CD4-positive, CD25-positive, alpha-beta regulatory T cell (primary cell): ENCODE results near the gene IKZF1. TPM values are rescaled to one million over a fixed set of nuclear protein-coding genes. Genes with fewer than 3 reads are reported as not detected.

Experiments
- ATAC-seq, 2 donors: fragments of 150-1000 bp; cut with Tn5 transposase; one replicate each; pipeline ENCODE4 v1.10.0; 2021; ENCODE audit warnings: low read depth in 2 of 2, moderate number of reproducible peaks in 2 of 2, moderate library complexity in 1 of 2
- DNase-seq, 3 donors: peaks; one replicate each; pipeline versions ENCODE4 v3.0.0 to v3.0.0-alpha.2; 2012 to 2022; ENCODE audit warnings: mixed read lengths in 1 of 3
- H3K27ac ChIP-seq: one replicate; pipeline ENCODE4 v1.7.0; 2013; ENCODE audit warnings: mild to moderate bottlenecking, low read length; ENCODE audit not compliant: insufficient read depth, poor library complexity, severe bottlenecking
- H3K27me3 ChIP-seq: one replicate; pipeline ENCODE4 v1.7.0; 2013; ENCODE audit warnings: low read length; ENCODE audit not compliant: control insufficient read depth, insufficient read depth
- H3K36me3 ChIP-seq: one replicate; pipeline ENCODE4 v1.7.0; 2013; ENCODE audit warnings: mild to moderate bottlenecking, low read length, moderate library complexity; ENCODE audit not compliant: control insufficient read depth, insufficient read depth
- H3K4me1 ChIP-seq: 2 replicates; pipeline ENCODE4 v1.7.0; 2013; ENCODE audit warnings: mild to moderate bottlenecking, low read length; ENCODE audit not compliant: insufficient read depth, control insufficient read depth, poor library complexity, severe bottlenecking
- H3K4me3 ChIP-seq: one replicate; pipeline ENCODE4 v1.7.0; 2013; ENCODE audit warnings: low read depth, mild to moderate bottlenecking, low read length, moderate library complexity
- H3K9me3 ChIP-seq, 2 experiments: 1 replicate in 1 of 2; 2 replicates in 1 of 2; pipeline ENCODE4 v1.7.0; 2013; ENCODE audit warnings: low read length in 2 of 2, mild to moderate bottlenecking in 1 of 2, moderate library complexity in 1 of 2; ENCODE audit not compliant: control insufficient read depth in 2 of 2
- H3K27ac Mint-ChIP-seq, 3 donors: one replicate each; pipeline ENCODE4 v1.8.0; 2020 to 2022; ENCODE audit warnings: mild to moderate bottlenecking in 3 of 3, mixed read lengths in 3 of 3, moderate library complexity in 2 of 3
- H3K27me3 Mint-ChIP-seq: one replicate; pipeline ENCODE4 v1.8.0; 2022; ENCODE audit warnings: mild to moderate bottlenecking, mixed read lengths
- H3K36me3 Mint-ChIP-seq: one replicate; pipeline ENCODE4 v1.8.0; 2020; ENCODE audit warnings: mixed read lengths
- H3K4me1 Mint-ChIP-seq, 4 donors: one replicate each; pipeline ENCODE4 v1.8.0; 2020 to 2022; ENCODE audit warnings: mixed read lengths in 4 of 4, mild to moderate bottlenecking in 1 of 4
- H3K4me3 Mint-ChIP-seq, 4 donors: one replicate each; pipeline ENCODE4 v1.8.0; 2020 to 2022; ENCODE audit warnings: mild to moderate bottlenecking in 4 of 4, mixed read lengths in 4 of 4, moderate library complexity in 3 of 4
- H3K9me3 Mint-ChIP-seq, 7 donors: one replicate each; pipeline ENCODE4 v1.8.0; 2020 to 2022; ENCODE audit warnings: mixed read lengths in 7 of 7, mild to moderate bottlenecking in 3 of 7, moderate library complexity in 2 of 7
- polyA plus RNA-seq, 4 donors: library from polyadenylated mRNA; unstranded; fragments of 300-500 nt; fragmentation: Illumina TruSeq; gene quantifications; one replicate each; pipeline ENCODE4 v1.2.3, GENCODE V29; 2021
- total RNA-seq: library from RNA; stranded (reverse); gene quantifications from one replicate; pipeline ENCODE4 v1.2.3, GENCODE V29; 2022

The IKZF1 gene
- total and polyA plus RNA-seq, 5 donors from 2014 or later: 153 to 376 (median 169) TPM

DNA sequence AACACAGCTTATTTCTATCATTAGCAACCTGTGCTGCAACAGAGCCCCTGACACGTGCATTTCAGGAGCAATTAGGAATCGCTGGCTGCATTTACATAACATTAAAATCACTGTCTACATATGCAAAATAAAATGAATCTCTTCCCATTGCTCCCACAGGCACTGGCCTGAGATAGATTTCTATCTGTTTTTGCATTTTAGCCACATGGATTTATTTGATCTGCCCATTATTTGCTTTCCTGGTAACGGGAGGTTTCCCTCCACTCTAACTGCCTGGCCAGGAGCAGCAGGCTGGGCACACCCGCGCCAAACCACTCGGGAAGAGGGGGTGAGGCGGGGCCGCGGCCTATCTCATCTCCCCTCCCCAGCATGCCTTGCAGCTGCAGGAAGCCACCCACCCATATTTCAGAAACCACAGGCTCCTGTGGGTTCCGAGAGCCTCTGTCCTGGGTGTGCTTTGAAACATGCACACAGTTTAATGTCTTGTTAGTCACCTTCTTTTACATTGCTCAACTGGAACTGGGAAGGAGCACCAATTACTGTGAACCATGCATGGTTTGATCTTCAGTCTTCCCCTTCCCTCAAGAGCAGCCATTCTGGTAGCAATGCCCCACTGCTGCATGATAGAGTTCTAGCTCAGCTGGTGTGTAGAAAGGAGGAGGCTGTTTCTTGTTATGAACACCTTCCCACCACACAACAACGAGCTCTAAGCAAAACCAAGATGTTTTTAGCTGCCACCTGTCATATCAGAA, 37.7 kb upstream of the IKZF1 start:
- Mint-ChIP-seq H3K4me3 (peak overlapping the region; percentile 80 to 86 (median 82)), H3K27me3 (no peaks in the 10 kb centered on the region), H3K36me3 (no peaks in the 10 kb centered on the region), H3K27ac (peak overlapping the region; percentile 83 to 99 (median 97)), H3K4me1 (peaks cover 49 to 98% (median 84%) of the 10 kb centered on the region in 4 donors), H3K9me3 (peaks cover 0 to 6% (median 2%) of the 10 kb centered on the region in 7 donors)
- H3K27me3 ChIP-seq: no peaks in the 10 kb centered on the region
- peak overlapping the region; percentile 72 for H3K4me3 ChIP-seq
- H3K9me3 ChIP-seq: no peaks in the 10 kb centered on the region
- ATAC-seq (peak; percentile 85 to 88), DNase-seq (peak; percentile 55 to 95 (median 78))
- no peaks in the 10 kb centered on the region for H3K36me3 ChIP-seq
- H3K27ac ChIP-seq: peak overlapping the region; percentile 83
- peaks cover 92% of the 10 kb centered on the region for H3K4me1 ChIP-seq

DNA sequence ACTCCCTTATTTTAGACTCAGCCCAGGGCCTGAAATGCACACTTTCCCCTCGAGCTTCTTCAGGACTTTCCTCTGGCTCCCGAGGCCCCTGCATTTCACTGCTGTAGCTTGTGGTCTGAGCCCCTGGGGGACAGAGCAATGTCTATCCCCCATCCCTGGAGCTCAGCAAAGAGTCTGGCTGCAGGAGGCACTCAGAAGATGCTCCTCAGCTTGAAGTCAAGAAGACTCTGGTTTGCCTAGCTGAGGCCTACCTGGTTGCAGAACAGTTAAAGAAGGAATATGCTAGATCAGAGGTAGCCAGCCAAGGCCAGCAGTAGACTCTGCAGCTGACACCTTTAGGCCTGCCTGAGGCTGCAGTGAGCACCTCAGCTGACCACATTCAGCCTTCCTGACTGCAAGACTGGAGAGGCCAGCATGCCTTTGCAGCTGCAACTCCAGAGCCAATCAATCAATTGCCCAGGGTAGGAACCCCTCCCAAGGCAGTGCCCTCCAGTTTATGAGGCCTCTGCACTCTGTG, 36.9 kb upstream of the IKZF1 start:
- Mint-ChIP-seq H3K4me3 (peak overlapping the region; percentile 80 to 86 (median 82)), H3K27me3 (no peaks in the 10 kb centered on the region), H3K4me1 (peaks cover 45 to 98% (median 78%) of the 10 kb centered on the region in 4 donors), H3K36me3 (no peaks in the 10 kb centered on the region), H3K27ac (peak overlapping the region; percentile 83 to 99 (median 97)), H3K9me3 (peaks cover 0 to 6% (median 2%) of the 10 kb centered on the region in 7 donors)
- peak in 1 of 3 donors; percentile 43 for DNase-seq
- H3K4me3 ChIP-seq: peak overlapping the region; percentile 72
- H3K27me3 ChIP-seq: no peaks in the 10 kb centered on the region
- peak overlapping the region; percentile 83 for H3K27ac ChIP-seq
- no peak for ATAC-seq
- H3K9me3 ChIP-seq: no peaks in the 10 kb centered on the region
- peaks cover 84% of the 10 kb centered on the region for H3K4me1 ChIP-seq
- no peaks in the 10 kb centered on the region for H3K36me3 ChIP-seq

DNA sequence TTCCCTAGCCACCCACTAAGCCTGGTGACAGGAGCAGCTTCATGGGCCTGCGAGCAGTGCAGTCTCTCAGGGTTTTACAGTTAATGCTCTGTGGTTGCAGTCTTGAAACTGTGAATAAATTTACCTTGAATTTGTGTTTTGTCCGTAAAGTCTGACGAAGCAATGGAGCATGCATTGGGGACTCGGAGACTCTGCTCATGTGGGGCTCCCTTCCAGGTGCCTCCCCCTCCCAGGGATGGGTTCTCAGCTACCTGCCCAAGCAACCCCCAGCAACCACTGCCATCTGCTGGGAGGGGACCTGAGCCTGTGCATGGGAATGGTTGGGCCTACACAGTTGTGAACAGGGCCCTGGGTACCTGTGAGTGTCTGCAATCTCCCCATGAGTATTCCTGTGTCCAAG, 36.3 kb upstream of the IKZF1 start:
- no peaks in the 10 kb centered on the region for H3K36me3 ChIP-seq
- H3K4me1 Mint-ChIP-seq: peaks cover 39 to 98% (median 78%) of the 10 kb centered on the region in 4 donors
- peak in 1 of 3 donors; percentile 34 for DNase-seq
- ATAC-seq: no peak
- peak overlapping the region; percentile 37 to 86 (median 64) for H3K4me3 Mint-ChIP-seq
- H3K36me3 Mint-ChIP-seq: no peaks in the 10 kb centered on the region
- H3K27me3 ChIP-seq: no peaks in the 10 kb centered on the region
- H3K9me3 Mint-ChIP-seq: peaks cover 0 to 4% (median 2%) of the 10 kb centered on the region in 7 donors
- H3K4me1 ChIP-seq: peaks cover 81% of the 10 kb centered on the region
- H3K9me3 ChIP-seq: no peaks in the 10 kb centered on the region
- H3K27ac Mint-ChIP-seq: peak overlapping the region; percentile 83 to 99 (median 97)
- peak overlapping the region; percentile 72 for H3K4me3 ChIP-seq
- H3K27me3 Mint-ChIP-seq: no peaks in the 10 kb centered on the region
- peak overlapping the region; percentile 83 for H3K27ac ChIP-seq

DNA sequence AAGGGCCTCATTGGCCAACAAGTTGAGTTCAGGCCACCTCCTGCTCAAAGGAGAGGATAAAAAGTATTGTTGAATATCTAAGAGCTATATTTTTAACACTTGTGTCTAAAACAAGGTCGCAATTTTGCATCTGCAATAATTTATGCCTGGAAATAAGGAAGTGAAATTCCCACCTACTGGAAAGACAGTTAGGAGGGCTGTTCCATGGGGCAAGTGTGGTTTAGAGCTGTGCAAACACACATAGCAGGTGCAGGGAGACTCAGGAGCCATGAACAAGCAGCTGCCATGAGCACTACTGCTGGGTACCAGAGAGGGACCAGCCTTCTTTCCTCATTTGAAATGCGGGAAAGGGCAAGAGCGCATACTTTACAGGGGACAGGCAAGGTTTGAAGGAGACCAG, 35.5 kb upstream of the IKZF1 start:
- Histone ChIP-seq H3K9me3 (no peaks in the 10 kb centered on the region), H3K36me3 (no peaks in the 10 kb centered on the region), H3K4me3 (peak overlapping the region; percentile 30), H3K27me3 (no peaks in the 10 kb centered on the region), H3K4me1 (peaks cover 80% of the 10 kb centered on the region), H3K27ac (peak overlapping the region; percentile 83)
- ATAC-seq (no peak), DNase-seq (no peak)
- Mint-ChIP-seq H3K9me3 (peaks cover 0 to 4% (median 2%) of the 10 kb centered on the region in 7 donors), H3K4me3 (peak overlapping the region in 3 of 4 donors; percentile 8 to 83 (median 28)), H3K4me1 (peaks cover 31 to 98% (median 78%) of the 10 kb centered on the region in 4 donors), H3K27ac (peak overlapping the region; percentile 83 to 99 (median 97)), H3K27me3 (no peaks in the 10 kb centered on the region), H3K36me3 (no peaks in the 10 kb centered on the region)

DNA sequence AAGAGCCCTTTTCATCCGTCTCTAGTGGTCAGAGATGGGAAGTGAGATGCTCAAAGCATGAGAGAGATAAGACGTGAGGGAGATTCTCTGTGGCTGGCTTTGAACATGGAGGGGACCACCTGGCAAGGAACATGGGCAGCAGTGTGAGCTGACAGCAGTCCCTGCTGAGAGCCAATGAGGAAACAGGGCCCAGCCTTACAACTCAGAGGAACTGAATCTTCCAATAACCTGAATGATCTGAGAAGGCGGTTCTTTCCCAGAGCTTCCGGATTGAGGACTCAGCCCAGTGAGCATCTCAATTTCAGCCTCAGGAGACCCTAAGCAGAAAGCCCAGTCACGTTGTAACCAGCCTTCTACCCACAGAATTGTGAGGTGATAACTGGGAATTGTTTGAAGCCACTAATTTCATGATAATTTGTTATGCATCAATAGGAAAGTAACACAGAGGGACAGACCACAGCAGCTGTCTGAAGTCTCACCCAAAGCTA, 33.9 kb upstream of the IKZF1 start:
- ATAC-seq (no peak), DNase-seq (no peak)

DNA sequence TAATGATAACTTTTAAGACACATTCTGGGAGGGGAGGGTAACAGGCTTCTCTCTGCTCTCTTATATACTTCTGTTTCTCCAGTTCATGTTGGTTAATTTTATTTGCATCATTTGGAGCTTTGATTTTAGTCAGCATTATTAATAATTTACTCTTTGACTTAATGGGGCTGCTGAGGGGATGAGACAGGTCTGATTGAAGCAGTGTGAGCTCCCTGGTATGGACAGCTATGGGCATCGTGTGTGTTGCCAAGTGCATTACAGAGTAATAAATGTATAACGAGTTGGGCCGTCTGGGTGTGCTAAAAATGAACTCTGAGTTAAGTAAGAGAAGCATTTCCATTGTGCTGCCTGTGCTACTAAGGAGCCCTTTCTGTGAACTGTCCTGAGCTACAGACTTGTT, 31.7 kb upstream of the IKZF1 start:
- H3K9me3 ChIP-seq: no peaks in the 10 kb centered on the region
- Mint-ChIP-seq H3K4me1 (peaks cover 6 to 79% (median 48%) of the 10 kb centered on the region in 4 donors), H3K27me3 (no peaks in the 10 kb centered on the region), H3K27ac (peak overlapping the region; percentile 26 to 83 (median 57)), H3K4me3 (peak overlapping the region in 1 of 4 donors; percentile 10), H3K9me3 (peaks cover 0 to 4% (median 2%) of the 10 kb centered on the region in 7 donors), H3K36me3 (no peaks in the 10 kb centered on the region)
- no peak overlapping the region for H3K4me3 ChIP-seq
- no peak overlapping the region for H3K27ac ChIP-seq
- H3K4me1 ChIP-seq: peaks cover 48% of the 10 kb centered on the region
- H3K27me3 ChIP-seq: no peaks in the 10 kb centered on the region
- DNase-seq (no peak), ATAC-seq (no peak)
- no peaks in the 10 kb centered on the region for H3K36me3 ChIP-seq

More for the DNA sequence above, 33.9 kb upstream of the IKZF1 start:
- peak overlapping the region; percentile 2 to 39 (median 27) for H3K4me3 Mint-ChIP-seq
- peaks cover 0 to 4% (median 2%) of the 10 kb centered on the region in 7 donors for H3K9me3 Mint-ChIP-seq
- Histone ChIP-seq H3K9me3 (no peaks in the 10 kb centered on the region), H3K27me3 (no peaks in the 10 kb centered on the region), H3K36me3 (no peaks in the 10 kb centered on the region), H3K27ac (peak overlapping the region; percentile 83), H3K4me3 (no peak overlapping the region), H3K4me1 (peaks cover 70% of the 10 kb centered on the region)
- H3K36me3 Mint-ChIP-seq: no peaks in the 10 kb centered on the region
- H3K27ac Mint-ChIP-seq: peak overlapping the region; percentile 83 to 99 (median 97)
- H3K4me1 Mint-ChIP-seq: peaks cover 16 to 98% (median 65%) of the 10 kb centered on the region in 4 donors
- no peaks in the 10 kb centered on the region for H3K27me3 Mint-ChIP-seq

DNA sequence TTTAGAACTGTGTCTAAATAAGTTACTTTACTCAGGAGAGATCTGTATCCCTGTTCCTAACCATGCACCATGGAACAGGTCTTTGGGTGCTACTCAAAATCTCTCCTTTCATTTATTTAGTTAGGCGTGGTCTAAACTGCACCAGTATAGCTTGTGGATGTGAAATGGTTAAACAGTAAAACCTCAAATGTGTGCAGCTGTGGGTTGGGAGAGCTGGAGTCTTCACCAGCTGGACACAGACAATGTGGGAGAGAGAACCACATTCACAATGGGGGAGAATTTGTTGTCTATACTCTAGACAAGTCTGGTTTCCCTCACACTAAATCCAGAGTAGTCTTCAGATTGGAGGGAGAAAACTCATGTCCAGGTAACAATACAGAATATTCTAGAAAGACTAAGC, 31.2 kb upstream of the IKZF1 start:
- H3K4me1 Mint-ChIP-seq: peaks cover 6 to 74% (median 45%) of the 10 kb centered on the region in 4 donors

More for the DNA sequence above, 31.2 kb upstream of the IKZF1 start:
- peak overlapping the region; percentile 7 to 78 (median 57) for H3K27ac Mint-ChIP-seq
- no peaks in the 10 kb centered on the region for H3K36me3 Mint-ChIP-seq
- H3K27me3 Mint-ChIP-seq: no peaks in the 10 kb centered on the region
- ATAC-seq (no peak), DNase-seq (no peak)
- Histone ChIP-seq H3K9me3 (no peaks in the 10 kb centered on the region), H3K27me3 (no peaks in the 10 kb centered on the region), H3K4me1 (peaks cover 43% of the 10 kb centered on the region), H3K4me3 (no peak overlapping the region), H3K27ac (no peak overlapping the region), H3K36me3 (no peaks in the 10 kb centered on the region)
- H3K9me3 Mint-ChIP-seq: peaks cover 0 to 4% (median 2%) of the 10 kb centered on the region in 7 donors
- no peak overlapping the region for H3K4me3 Mint-ChIP-seq
